DMS 273 (cell line): ENCODE results near the gene TMEM131.

Experiments used
- DNase-seq: peaks from one replicate; lab custom pipeline; 2025; ENCODE audit not compliant: unreplicated experiment; lab: John Stamatoyannopoulos, UW

The TMEM131 gene

DNA sequence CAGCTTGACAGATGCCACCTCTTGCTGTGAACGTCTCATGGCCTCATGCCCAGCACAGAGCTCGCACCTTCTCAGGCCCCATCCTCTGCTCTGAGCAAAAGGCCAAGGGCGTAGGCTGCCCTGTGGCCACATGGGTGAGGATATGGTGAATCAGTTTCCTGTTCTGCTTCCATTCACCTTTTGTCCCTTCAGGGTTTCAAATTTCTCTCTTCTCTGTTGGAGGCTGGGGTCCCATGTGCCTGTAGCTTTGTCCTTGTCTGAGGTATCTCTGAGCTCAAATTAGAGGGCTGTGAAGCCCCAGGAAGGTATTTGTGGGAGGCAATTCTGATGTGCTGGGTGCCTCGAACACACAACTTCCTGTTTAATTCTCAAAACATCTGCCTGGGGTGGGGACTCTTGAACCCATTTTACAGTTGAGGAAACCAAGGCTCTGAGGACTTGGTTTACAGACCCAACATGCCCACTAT lies 253.3 kb downstream of the TMEM131 start:
- DNase-seq, result peak; percentile 27

DNA sequence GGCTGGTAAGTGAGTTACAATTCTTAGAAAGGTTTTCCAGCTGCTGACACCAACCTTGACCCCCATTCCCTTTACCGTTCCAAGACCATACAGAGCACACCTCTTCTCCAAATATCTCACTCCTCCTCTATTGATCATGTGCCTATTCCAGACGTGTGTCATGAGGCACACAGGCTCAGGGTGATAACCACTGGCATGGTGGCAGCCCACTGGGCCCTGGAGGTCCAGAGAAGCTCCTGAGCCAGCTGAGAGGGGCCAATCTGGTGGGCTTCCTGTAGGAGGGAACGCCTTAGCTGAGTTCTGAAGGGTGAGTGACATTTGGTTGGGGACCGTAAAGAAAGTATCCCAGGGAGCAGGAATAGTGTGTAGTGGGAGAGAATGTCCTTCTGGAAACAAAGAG lies 254.1 kb downstream of the TMEM131 start:
- DNase-seq, result no peak

DNA sequence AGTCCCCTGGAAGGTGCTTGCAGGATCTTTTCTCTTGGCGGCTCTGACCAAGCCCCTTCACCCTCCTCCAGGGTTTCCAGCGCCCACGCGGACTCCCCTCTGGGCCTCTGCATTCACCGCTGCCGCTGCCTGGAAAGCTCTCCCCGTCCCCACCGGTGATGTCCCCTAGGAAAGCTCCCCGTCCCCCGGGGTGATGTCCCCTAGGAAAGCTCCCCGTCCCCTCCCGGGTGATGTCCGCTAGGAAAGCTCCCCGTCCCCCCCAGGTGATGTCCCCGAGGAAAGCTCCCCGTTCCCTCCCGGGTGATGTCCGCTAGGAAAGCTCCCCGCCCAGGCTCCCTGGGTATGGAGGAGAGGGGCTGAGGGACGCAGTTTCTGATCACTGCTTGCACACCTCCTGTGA lies 254.5 kb downstream of the TMEM131 start:
- no peak for DNase-seq

DNA sequence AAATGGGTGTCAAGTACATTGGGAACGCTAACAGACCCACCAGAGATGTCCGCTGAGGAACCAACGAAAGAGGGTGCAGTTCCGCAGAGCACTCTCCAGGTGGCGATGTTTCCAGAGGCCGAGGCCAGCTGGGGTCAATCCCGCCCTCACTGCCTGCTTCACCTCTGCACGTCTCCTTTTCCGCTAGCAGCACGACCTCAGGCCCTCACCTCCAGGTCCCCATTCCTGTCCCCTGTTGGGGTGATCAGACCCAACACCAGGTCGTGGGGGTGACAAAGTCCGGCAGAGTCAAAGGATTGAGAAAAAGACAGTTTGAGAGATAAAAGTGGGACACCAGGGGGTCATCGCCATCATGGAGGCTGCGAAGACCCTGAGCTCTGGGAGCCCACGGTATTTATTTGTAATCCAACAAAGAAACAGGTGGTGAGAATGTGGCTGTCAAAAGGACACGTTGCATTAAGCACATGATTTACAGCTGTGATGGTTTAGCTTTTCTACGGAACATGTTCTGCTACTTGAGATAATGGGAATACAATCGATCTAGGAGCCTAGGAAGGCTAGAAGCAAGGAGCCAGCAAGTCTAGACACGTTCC lies 255.1 kb downstream of the TMEM131 start:
- peak; percentile 69 for DNase-seq

DNA sequence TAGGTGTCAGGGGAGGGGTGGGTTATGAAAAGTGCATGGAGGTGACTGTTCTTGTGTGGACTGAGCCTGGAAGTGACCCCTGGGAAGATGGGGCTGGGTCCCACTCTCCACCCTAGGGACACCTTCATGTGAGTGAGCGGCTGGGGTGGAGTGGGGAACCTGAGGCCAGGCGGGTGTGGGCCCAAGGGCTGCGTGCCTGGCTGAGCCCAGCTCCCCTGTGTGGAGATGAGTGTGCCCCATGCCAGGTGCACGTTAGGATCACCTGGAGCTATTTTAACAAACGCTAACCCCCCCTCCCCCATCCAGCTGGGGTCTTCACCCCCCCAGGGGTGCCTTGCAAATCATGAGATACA lies 255.9 kb downstream of the TMEM131 start:
- no peak for DNase-seq

DNA sequence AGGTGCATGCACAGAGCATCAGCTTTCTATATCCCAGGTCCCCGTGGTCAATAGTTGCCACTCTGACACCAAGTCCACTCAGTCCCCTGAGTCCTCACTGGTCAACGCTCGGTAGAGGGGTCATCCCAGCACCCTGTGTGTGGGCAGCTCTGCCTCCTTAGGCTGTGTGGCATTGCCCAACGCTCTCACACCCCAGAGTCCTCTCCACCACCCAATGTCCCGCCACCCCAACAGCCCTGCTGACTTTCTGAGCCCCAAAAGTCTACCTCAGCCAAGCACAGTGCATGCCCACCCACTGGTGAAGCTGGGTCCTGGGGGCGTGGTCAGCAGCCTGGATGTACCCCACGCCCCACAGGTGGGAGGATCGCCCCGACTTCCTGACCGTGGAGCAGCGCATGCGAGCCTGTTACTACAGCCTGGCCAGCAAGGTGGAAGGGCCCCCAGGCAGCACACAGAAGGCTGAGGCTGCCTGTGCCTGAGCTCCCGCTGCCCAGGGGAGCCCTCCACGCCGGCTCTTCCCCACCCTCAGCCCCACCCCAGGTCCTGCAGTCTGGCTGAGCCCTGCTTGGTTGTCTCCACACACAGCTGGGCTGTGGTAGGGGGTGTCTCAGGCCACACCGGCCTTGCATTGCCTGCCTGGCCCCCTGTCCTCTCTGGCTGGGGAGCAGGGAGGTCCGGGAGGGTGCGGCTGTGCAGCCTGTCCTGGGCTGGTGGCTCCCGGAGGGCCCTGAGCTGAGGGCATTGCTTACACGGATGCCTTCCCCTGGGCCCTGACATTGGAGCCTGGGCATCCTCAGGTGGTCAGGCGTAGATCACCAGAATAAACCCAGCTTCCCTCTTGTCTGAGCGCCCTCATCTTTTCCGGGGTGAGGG lies 256.5 kb downstream of the TMEM131 start:
- no peak for DNase-seq

DNA sequence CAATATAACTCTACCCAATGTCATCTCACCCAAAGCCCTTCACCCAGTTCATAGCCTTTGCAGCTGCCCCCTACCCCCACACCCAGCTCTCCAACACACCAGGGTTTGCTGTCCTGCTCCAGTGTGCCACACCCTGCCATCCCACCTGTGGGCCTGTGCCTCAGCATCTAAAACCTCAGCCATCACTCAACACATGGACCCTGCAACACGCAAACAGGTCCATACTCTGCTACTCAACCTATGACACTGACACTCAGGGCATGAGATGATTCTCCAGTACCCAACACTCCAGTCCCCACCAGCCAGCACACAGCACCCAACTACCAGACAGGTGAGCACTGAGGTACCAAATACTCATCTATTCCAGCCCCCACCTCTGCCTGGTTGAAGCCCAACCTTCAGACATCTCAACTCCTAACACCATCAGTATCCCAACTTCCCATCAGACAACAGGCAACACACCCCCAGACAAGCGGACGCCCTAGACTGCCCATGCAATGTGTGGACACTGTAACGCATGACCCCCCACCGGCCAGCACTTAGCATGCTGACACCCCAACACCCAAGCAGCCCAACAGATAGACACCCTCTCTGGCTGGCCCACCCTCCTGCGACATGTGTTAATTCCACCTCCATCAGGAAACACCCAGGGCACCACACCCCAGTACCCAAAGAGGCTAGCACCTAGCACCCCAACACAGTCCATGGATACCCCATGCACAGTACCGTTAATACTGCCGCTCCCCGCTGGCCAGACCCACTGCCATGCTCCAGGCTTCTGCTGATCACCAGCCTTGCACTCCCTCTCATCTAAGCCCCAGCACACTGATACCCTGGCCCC lies 257.3 kb downstream of the TMEM131 start:
- no peak for DNase-seq

DNA sequence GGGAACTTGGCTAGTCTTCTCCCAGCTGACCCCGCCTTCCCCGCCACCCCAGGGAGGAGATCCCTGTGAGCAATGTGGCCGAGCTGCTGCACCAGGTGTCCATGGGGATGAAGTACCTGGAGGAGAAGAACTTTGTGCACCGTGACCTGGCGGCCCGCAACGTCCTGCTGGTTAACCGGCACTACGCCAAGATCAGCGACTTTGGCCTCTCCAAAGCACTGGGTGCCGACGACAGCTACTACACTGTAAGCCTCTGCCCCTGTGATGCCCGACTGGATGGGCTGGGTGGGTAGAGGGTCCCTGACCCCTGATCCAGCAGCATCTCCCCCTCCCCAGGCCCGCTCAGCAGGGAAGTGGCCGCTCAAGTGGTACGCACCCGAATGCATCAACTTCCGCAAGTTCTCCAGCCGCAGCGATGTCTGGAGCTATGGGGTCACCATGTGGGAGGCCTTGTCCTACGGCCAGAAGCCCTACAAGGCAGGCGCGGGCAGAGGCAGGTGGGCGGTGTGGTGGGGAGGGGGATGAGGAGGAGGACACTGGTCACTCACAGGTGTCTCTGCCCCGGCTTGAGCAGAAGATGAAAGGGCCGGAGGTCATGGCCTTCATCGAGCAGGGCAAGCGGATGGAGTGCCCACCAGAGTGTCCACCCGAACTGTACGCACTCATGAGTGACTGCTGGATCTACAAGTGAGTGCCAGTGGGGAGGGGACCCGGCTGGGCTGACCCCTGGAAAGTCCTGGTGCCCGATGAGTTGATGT lies 258.1 kb downstream of the TMEM131 start:
- DNase-seq, result peak; percentile 14

DNA sequence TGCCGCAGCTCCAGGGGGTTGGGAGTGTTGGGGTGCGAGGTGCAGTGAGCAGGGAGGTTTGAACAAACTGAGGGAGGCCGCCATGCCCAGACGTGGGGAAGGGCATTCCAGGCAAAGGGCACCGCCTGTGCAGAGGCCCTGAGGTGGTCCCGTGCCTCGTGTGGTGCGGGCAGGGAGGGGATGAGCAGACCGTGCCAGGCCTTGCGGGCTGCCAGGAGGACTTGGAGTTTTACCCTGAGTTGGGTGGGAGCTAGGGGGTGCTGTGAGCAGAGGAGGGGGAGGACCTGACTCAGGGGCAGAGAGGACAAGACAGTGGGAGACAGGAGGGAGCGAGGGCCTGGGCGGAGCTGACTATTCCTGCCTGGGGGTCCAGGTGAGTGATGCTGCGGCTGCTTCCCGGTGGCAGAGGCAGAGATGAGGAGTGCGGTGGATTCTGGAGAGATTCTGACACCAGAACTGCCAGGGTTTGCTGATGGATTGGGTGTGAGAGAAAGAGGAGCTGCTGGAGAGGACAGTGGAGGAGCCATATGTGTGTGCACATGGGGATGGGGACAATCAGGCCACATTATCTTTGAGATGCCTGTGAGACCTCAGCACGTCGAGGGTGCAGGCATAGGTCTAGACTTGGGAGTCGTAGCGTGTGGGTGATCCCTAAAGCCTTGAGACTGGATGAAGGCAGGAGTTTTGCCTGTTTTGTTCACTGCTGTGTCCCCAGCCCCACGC lies 259.0 kb downstream of the TMEM131 start:
- DNase-seq, result no peak

DNA sequence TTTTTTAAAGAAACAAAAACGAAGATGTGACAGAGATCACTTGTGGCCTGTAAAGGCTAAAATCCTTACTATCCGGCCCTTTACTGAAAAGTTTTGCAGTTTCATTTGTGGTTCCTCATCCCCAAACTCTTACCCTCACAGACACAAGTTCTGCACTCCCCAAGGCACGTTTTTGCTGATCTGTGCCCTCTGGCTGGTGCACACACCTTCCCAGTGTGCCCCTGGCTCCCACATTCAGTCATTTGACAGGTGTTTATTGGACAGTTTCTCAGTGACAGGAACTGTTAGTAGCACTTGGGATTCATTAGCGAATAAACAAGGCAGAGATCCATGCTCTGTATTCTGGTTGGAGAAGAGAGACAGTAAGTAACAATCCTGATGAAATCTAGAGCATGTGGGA lies 259.6 kb downstream of the TMEM131 start:
- no peak for DNase-seq

DNA sequence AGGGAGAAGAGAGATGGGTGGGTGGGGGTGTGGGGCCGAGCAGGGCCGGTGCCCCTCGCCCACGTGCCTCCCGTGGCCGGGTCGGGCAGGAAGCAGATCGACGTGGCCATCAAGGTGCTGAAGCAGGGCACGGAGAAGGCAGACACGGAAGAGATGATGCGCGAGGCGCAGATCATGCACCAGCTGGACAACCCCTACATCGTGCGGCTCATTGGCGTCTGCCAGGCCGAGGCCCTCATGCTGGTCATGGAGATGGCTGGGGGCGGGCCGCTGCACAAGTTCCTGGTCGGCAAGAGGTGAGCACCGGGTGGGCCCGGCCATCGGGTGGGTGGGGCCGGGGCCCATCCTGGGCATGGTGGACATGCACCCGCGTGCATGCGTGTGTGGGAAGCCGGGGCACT lies 260.6 kb downstream of the TMEM131 start:
- no peak for DNase-seq

DNA sequence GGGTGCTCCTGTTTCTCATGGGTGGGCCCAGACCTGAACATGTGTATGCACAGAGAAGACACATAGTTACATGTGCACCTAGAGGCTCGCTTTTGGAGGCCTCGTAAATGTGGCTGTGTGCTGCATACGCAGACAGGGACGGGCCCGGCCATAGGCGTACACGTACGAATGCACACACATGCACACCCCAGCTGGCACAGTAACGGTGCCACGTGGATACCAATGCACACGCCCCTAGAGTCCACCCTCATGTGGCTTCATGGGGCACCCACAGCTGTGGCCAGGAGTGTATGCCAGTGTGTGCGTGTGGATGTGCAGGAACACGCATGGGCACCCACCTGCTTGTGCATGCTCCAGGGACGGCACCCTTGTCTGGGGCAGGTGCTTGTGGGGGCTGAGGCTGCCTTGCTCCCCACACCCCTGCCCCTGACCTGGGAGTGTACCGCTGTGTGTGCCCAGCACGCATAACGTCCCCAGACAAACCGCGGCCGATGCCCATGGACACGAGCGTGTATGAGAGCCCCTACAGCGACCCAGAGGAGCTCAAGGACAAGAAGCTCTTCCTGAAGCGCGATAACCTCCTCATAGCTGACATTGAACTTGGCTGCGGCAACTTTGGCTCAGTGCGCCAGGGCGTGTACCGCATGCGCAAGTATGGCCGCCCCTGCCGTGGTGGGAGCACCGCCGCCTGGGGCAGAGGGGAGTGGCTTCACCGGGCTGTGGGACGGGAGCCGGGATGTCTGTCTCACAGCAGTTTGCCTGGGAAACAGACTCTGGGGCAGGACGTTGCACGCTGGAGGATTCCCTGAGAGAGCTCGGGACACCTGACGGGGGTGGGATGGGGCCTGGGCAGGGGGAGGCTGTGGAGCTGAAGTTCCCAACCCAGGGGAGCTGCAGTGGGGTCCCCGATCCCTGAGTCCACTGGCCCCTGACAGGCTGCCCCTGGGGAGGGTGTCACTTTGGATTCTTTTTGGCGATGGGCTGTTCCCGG lies 261.4 kb downstream of the TMEM131 start:
- no peak for DNase-seq

DNA sequence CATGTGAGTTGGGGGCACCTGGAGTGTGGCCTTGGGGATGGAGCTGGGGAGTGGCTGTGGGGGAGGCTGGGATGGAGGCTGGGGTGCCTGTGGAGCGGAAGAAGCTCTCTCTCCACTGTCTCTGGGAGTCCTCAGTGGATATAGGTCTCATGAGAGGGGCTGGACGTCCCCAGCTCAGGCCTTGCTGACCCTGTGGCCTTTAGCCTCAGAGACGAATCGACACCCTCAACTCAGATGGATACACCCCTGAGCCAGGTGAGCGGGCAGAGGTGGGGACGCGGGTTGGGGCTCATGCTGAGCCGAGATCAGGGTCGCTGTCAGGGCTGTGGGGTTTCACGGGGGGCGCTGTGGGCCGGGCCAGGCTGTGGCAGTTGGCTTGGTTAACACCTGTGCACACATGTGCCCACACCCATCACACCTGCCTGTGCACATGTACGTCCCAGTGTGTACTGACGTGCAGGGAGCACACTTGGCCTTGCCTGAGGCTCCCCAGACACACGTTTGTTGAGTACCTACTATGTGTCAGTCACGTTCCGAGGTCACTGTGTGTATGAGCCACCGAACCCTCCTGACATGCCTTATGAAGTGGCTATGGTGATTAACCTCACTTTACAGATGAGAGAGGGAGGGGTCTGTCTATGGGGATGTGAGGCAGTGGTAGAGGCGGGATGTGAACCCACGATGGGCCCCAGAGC lies 262.3 kb downstream of the TMEM131 start:
- DNase-seq, result no peak

DNA sequence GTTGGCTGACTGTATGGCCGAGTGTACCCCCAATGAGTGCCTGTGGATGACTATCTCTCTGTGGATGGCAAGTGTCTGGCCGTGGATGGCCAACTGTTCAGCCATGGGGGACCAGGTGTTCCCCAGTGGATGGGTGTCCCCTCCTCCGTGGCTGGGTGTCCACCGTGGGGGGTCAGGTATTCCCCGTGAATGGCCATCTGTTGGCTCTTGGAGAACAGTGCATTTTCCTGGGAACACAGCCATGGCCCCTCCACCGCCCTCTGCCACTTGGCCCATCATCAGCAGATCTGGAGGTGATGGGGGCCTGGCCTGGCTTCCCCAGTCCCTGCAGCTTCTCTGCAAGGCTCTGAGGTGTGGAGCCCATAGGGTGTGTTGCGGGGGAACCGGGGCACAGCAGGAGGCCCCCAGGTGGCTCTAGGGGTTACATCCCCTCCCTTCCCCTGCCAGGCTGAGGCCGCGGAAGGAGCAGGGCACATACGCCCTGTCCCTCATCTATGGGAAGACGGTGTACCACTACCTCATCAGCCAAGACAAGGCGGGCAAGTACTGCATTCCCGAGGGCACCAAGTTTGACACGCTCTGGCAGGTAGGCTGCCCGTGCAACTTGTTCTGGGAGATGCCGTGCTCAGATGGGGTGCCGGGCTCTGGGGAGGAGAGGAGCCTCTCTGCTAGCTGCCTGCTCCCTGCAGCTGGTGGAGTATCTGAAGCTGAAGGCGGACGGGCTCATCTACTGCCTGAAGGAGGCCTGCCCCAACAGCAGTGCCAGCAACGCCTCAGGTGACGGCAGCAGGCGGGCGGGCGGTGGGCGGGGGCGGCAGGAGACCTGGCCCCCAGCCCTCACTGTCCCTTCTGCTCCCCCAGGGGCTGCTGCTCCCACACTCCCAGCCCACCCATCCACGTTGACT lies 263.1 kb downstream of the TMEM131 start:
- no peak for DNase-seq

DNA sequence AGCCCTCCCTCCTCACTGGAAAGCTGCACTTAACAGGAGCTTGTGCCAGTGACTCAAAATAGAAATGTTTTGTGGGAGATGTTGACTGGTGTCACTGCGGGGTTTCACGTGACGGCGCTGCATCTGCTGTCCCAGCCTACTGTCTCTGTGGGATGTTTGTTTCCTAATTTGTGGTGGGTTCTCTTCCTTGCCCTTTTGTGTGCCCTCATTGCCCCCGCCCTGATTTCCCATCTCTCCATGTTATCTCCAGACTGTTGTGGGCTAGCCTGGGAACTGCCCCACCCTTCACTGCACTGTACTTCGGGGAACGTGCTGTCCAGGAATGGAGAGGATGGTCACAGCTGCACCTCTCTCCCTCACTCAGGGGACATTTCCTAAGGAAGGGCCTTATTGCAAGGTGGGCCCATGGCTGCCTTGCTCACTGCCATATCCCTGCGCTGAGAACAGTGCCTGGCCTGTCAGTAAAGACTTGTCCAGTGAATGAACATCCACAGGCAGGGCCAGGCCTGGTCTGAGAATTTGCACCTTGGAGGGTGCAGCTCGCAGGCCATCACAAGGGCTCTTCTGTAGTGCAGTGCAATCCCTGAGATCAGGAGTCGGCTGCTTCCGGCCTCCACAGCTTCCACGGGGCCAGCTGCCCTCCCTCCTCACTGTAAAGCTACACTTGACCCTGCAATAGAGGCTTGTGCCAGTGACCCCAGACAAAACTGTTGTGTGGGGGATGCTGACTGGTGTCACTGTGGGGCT lies 264.3 kb downstream of the TMEM131 start:
- no peak for DNase-seq

DNA sequence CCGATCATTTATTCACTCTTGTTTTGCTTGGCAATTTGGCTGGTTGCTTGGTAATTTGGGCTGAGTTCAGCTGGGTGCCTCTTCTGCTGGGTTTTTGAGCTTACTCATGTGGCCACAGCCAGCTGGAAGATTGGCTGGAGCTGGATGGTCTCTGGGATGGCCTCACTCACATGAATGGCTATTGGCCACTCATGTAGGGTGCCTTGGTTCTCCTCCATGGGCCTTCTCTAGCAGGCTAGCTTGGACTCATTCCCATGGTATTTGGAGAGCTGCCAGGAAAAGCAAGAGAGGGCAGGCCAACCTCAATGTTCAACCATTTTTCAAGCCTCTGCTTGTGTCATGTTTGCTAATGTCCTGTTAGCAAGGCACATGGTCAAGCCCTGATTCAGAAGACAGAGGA lies 265.5 kb downstream of the TMEM131 start:
- peak; percentile 21 for DNase-seq
